Ovary (tissue), 3 donors: Measurements from ENCODE around the gene C1QTNF1.

Source experiments
- CTCF ChIP-seq, 3 donors: fragments of 450-650 bp in 2 of 3; fragments of 200-600 bp in 1 of 3; IDR thresholded peaks; one replicate each; pipeline versions ENCODE4 v1.5.1 to v1.8.0; 2016 to 2022; ENCODE audit warnings: antibody characterized with exemption in 3 of 3, mild to moderate bottlenecking in 1 of 3
- POLR2A ChIP-seq: fragments of 450-650 bp; IDR thresholded peaks from one replicate; pipeline ENCODE4 v1.6.1; 2017; ENCODE audit warnings: antibody characterized with exemption, mild to moderate bottlenecking, moderate library complexity
- donor health status: DM: no; HTN: no; CAD: no.

- TF ChIP-seq CTCF (IDR thresholded peaks at IDR 0.05) (no peak), POLR2A (no peak)
Measured at GRCh38 chr17:78979780-78980623, 44.0 kb upstream of the C1QTNF1 start, which contains the start of gene LGALS3BP.
